HUES48 (cell line): ENCODE data around the gene PLK4.

Experiments used
- H3K27ac ChIP-seq: one replicate; pipeline ENCODE4 v1.7.0; 2013; ENCODE audit warnings: low read depth, low read length, inconsistent platforms
- H3K27me3 ChIP-seq: 2 replicates; pipeline ENCODE4 v1.6.1; 2013; ENCODE audit warnings: mild to moderate bottlenecking, low read length; ENCODE audit not compliant: control insufficient read depth, insufficient read depth
- H3K36me3 ChIP-seq: 2 replicates; pipeline ENCODE4 v1.6.1; 2013; ENCODE audit warnings: low read length; ENCODE audit not compliant: control insufficient read depth, insufficient read depth
- H3K4me1 ChIP-seq: 2 replicates; pipeline ENCODE4 v1.6.1; 2013; ENCODE audit warnings: mild to moderate bottlenecking, low read length; ENCODE audit not compliant: control insufficient read depth, insufficient read depth
- H3K4me3 ChIP-seq: 2 replicates; pipeline ENCODE4 v1.5.1; 2013; ENCODE audit warnings: mild to moderate bottlenecking, low read depth, low read length
- H3K9ac ChIP-seq: 2 replicates; pipeline ENCODE4 v1.6.1; 2013; ENCODE audit warnings: mild to moderate bottlenecking, low read depth, low read length, moderate library complexity
- H3K9me3 ChIP-seq: 2 replicates; pipeline ENCODE4 v1.6.1; 2013; ENCODE audit warnings: low read length; ENCODE audit not compliant: control insufficient read depth, insufficient read depth

The PLK4 gene

GRCh38 chr4:127880763-127881562, at the start of gene PLK4:
Gene PLK4 (plus strand): TSS chr4:127880893. CDS start chr4:127881135, 242 bp downstream.
- Histone ChIP-seq H3K9ac (peak within 1 kb of the TSS; percentile 100), H3K4me3 (peak within 1 kb of the TSS; percentile 97), H3K36me3 (peaks cover 38% of the 10 kb centered on the region), H3K9me3 (no peaks in the 10 kb centered on the region), H3K27me3 (no peaks in the 10 kb centered on the region), H3K4me1 (peaks cover 4% of the 10 kb centered on the region; the same call in 1 of the 2 replicates), H3K27ac (peak within 1 kb of the TSS; percentile 100)

GRCh38 chr4:127832585-127832984, 48.1 kb upstream of the PLK4 start:
- no peaks in the 10 kb centered on the region for H3K4me1 ChIP-seq
- no peak overlapping the region for H3K4me3 ChIP-seq
- no peaks in the 10 kb centered on the region for H3K27me3 ChIP-seq
- H3K9ac ChIP-seq, result no peak overlapping the region
- H3K9me3 ChIP-seq, result no peaks in the 10 kb centered on the region
- no peak overlapping the region for H3K27ac ChIP-seq
- peaks cover 3% of the 10 kb centered on the region; the same call in 1 of the 2 replicates for H3K36me3 ChIP-seq

GRCh38 chr4:127843704-127844600, 36.7 kb upstream of the PLK4 start:
- H3K9me3 ChIP-seq, result no peaks in the 10 kb centered on the region
- H3K4me1 ChIP-seq, result peaks cover 13% of the 10 kb centered on the region
- no peak overlapping the region for H3K4me3 ChIP-seq
- no peaks in the 10 kb centered on the region for H3K27me3 ChIP-seq
- H3K9ac ChIP-seq, result no peak overlapping the region
- no peak overlapping the region for H3K27ac ChIP-seq
- H3K36me3 ChIP-seq, result no peaks in the 10 kb centered on the region

- Histone ChIP-seq H3K36me3 (no peaks in the 10 kb centered on the region), H3K27me3 (no peaks in the 10 kb centered on the region), H3K9ac (no peak overlapping the region), H3K27ac (no peak overlapping the region), H3K4me3 (no peak overlapping the region), H3K9me3 (no peaks in the 10 kb centered on the region; the same call in 1 of the 2 replicates), H3K4me1 (peaks cover 13% of the 10 kb centered on the region)
Measured at GRCh38 chr4:127844601-127845116, 36.0 kb upstream of the PLK4 start.

DNA sequence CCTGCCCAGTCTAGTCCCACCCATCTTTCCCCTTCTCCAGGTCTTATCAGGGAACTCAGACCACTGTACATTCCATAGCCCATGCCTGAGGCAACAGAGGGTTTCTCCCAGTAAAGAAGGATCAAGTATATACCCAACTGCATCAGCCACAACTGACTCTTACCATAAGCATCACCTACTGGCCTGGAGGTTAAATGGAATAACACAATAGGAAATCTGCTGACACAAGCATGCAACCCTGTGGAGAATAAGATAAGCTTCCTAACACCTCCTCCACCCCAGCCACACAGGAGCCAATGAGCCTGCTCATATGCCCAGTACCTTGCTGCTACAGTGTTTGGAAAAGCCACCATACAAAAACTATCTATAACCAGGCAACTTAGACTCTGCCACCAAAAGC, 34.6 kb upstream of the PLK4 start:
- peaks cover 5% of the 10 kb centered on the region; the same call in 1 of the 2 replicates for H3K9me3 ChIP-seq
- H3K4me1 ChIP-seq, result peaks cover 13% of the 10 kb centered on the region
- no peaks in the 10 kb centered on the region for H3K27me3 ChIP-seq
- no peaks in the 10 kb centered on the region for H3K36me3 ChIP-seq
- H3K27ac ChIP-seq, result peak overlapping the region; percentile 2
- no peak overlapping the region for H3K9ac ChIP-seq
- no peak overlapping the region for H3K4me3 ChIP-seq

- H3K36me3 ChIP-seq, result no peaks in the 10 kb centered on the region
- H3K4me1 ChIP-seq, result peaks cover 13% of the 10 kb centered on the region
- H3K4me3 ChIP-seq, result no peak overlapping the region
- H3K27ac ChIP-seq, result peak overlapping the region; percentile 2
- no peak overlapping the region for H3K9ac ChIP-seq
- peaks cover 5% of the 10 kb centered on the region; the same call in 1 of the 2 replicates for H3K9me3 ChIP-seq
- no peaks in the 10 kb centered on the region for H3K27me3 ChIP-seq
Measured at GRCh38 chr4:127846765-127847164, 33.9 kb upstream of the PLK4 start.

- Histone ChIP-seq H3K4me1 (peaks cover 23% of the 10 kb centered on the region), H3K36me3 (no peaks in the 10 kb centered on the region), H3K9me3 (peaks cover 5% of the 10 kb centered on the region; the same call in 1 of the 2 replicates), H3K27me3 (no peaks in the 10 kb centered on the region), H3K27ac (no peak overlapping the region), H3K9ac (no peak overlapping the region), H3K4me3 (no peak overlapping the region)
Measured at GRCh38 chr4:127849505-127850234, 31.0 kb upstream of the PLK4 start.

DNA sequence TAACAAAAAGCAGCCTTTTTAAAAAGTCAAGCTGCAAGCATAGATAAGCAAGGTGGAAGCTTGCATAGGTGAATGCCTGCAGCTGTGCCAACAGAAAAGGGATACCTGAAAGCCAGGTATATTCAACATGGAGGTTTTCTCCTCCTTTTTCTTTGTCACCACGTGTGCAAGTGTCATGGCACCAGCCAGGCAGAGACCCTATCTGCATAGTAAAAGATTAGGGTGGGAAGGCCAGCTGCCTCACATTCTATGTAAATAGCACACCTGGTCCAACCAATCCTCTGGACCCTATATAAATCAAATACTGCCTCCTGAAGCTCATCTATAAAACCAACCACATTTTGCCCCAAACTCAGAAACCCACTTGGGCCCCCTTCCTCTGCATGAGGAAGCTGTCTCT, 28.0 kb upstream of the PLK4 start:
- Histone ChIP-seq H3K27ac (no peak overlapping the region), H3K36me3 (no peaks in the 10 kb centered on the region), H3K4me1 (peaks cover 20% of the 10 kb centered on the region), H3K27me3 (no peaks in the 10 kb centered on the region), H3K9ac (no peak overlapping the region), H3K4me3 (no peak overlapping the region), H3K9me3 (peaks cover 5% of the 10 kb centered on the region; the same call in 1 of the 2 replicates)

DNA sequence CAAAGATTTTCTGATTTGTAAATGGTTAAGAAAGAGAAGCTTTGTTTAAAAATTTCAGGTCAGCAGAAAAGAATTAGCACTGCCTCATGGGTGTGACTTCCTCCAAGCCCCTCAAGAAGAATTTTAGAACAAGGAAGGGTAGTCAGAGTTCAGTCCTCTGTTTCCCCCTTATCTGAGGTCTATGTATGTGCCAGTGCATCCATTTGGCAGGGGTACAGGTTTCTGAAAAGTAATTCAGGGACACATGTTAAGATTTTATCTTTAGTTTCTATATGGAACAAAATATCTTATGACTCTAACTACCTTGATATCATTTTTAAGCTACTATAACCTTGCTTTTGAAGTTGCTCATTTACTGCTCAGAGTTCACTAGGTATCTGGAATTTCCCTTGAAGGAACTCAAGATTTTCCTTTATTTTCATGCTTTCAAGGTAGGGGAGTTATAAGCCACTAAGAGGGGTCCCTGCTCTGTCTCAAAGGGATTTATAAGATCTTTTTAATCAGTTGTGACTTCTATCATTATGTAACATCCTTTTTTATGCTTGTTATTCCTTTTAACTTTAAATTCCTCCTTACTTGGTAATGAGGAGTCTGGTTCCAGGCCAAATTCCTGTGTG, 24.4 kb upstream of the PLK4 start:
- Histone ChIP-seq H3K4me1 (peaks cover 25% of the 10 kb centered on the region), H3K27ac (no peak overlapping the region), H3K9me3 (peaks cover 4% of the 10 kb centered on the region; the same call in 1 of the 2 replicates), H3K36me3 (no peaks in the 10 kb centered on the region), H3K4me3 (no peak overlapping the region), H3K9ac (no peak overlapping the region), H3K27me3 (no peaks in the 10 kb centered on the region)
